Tibial nerve (tissue), 4 donors: ENCODE results near the gene CDH11. TPM values are rescaled to one million over a fixed set of nuclear protein-coding genes. Genes with fewer than 3 reads are reported as not detected.

ENCODE experiments used
- DNase-seq, 2 donors: peaks; one replicate each; pipeline ENCODE4 v3.0.0-alpha.2; 2019; ENCODE audit warnings: low spot score in 2 of 2
- H3K27ac ChIP-seq, 4 donors: fragments of 200-600 bp; sonication (generic) in 3 of 4; one replicate each; pipeline ENCODE4 v1.5.1; 2017 to 2019; ENCODE audit warnings: mild to moderate bottlenecking in 1 of 4
- H3K27me3 ChIP-seq, 2 donors: fragments of 200-600 bp; sonication (generic) in 1 of 2; one replicate each; pipeline versions ENCODE4 v1.5.1 to v1.6.0; 2017 to 2019
- H3K36me3 ChIP-seq, 3 donors: fragments of 200-600 bp; sonication (generic); one replicate each; pipeline ENCODE4 v1.5.1; 2018 to 2019
- H3K4me1 ChIP-seq, 4 donors: fragments of 200-600 bp; sonication (generic) in 3 of 4; one replicate each; pipeline ENCODE4 v1.5.1; 2017 to 2019
- H3K4me3 ChIP-seq, 4 donors: fragments of 200-600 bp; sonication (generic) in 3 of 4; one replicate each; pipeline ENCODE4 v1.5.1; 2017 to 2019; ENCODE audit warnings: mild to moderate bottlenecking in 1 of 4, moderate library complexity in 1 of 4
- H3K9me3 ChIP-seq, 4 donors: fragments of 200-600 bp; sonication (generic) in 3 of 4; one replicate each; pipeline ENCODE4 v1.5.1; 2017 to 2019
- CTCF ChIP-seq, 5 experiments: fragments of 200-600 bp in 3 of 5; fragments of 450-650 bp in 2 of 5; sonication (generic) in 3 of 5; IDR thresholded peaks; one replicate each; pipeline ENCODE4 v1.5.1; 2016 to 2019; ENCODE audit warnings: antibody characterized with exemption in 5 of 5, mild to moderate bottlenecking in 3 of 5, moderate library complexity in 2 of 5
- EP300 ChIP-seq, 2 donors: sonication (generic); formaldehyde crosslinking; IDR thresholded peaks; one replicate each; pipeline ENCODE4 v1.6.1; 2017; ENCODE audit warnings: antibody characterized with exemption in 2 of 2, mild to moderate bottlenecking in 1 of 2
- POLR2A ChIP-seq, 2 donors: fragments of 450-650 bp; IDR thresholded peaks; one replicate each; pipeline ENCODE4 v1.6.1; 2017; ENCODE audit warnings: antibody characterized with exemption in 2 of 2, mild to moderate bottlenecking in 2 of 2, moderate library complexity in 2 of 2
- WGBS, 2 donors: methylation state at CpG; one replicate each; pipeline ENCODE4 v1.1.5; 2018; 5-methylcytosine and 5-hydroxymethylcytosine counted together
- total RNA-seq, 4 donors: library from RNA; depleted of rRNA; stranded (reverse); fragments of >200 nt; gene quantifications; one replicate each; pipeline ENCODE4 v1.1.0, GENCODE V29; 2016

CDH11 gene
- total RNA-seq, 4 donors from 2014 or later: 72.6 to 265 (median 98.1) TPM

GRCh38 chr16:65037556-65037955 is 84.3 kb downstream of the CDH11 start:
- DNase-seq: no peak
- no peak for TF ChIP-seq CTCF (IDR thresholded peaks at IDR 0.05)

DNA sequence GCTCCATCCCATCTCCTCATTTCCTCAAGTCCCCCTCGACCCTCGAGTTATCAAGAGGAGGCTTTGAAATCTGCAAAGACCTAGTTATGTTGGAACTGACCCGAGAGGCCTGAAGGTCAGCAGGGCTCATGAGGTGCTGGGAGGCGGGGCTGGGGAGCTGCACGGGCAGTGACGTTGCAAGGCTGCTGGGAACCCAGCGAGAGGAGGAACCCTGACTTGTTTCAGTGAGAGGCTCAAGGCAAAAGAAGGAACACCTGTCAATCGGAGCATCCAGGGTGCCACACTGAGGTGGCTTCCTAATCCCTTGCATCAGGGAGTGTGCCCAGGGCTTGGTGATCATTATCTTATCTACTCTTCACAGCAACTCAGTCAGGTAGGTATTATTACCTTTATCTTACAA is 86.9 kb downstream of the CDH11 start:
- DNase-seq: no peak
- no peak for TF ChIP-seq EP300 (IDR thresholded peaks at IDR 0.05)
- TF ChIP-seq CTCF (IDR thresholded peaks at IDR 0.05): no peak
- no peak for TF ChIP-seq POLR2A (IDR thresholded peaks at IDR 0.05)
- 70 to 78% methylated on average over 8 of the region's 8 CpGs for WGBS, 2 donors

More at GRCh38 chr16:65037556-65037955, 84.3 kb downstream of the CDH11 start:
- WGBS, 2 donors: 92 to 93% methylated on average over 4 of the region's 4 CpGs
- peaks cover 0 to 19% (median 0%) of the 10 kb centered on the region in 3 donors for H3K36me3 ChIP-seq
- H3K4me1 ChIP-seq: no peaks in the 10 kb centered on the region
- no peaks in the 10 kb centered on the region for H3K9me3 ChIP-seq
- H3K27me3 ChIP-seq: no peaks in the 10 kb centered on the region
- no peak overlapping the region for H3K27ac ChIP-seq
- no peak overlapping the region for H3K4me3 ChIP-seq

DNA sequence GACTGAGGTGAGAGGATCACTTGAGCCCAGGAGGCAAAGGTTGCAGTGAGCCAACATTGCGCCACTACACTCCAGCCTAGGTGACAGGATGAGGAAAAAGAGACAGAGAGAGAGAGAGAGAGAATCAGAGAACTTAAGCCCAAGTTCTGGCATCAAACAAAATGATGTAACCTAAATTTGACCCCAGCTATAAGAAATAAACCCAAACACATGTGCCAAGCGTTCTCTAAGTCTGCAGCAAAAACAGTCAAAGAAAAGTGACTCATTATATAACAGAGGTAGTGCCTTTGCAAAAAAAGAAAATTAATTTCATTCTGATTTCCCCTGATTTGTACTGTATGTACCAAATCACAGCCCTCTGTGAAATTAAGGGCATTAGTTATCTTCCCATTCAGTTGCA is 89.5 kb downstream of the CDH11 start:
- Histone ChIP-seq H3K36me3 (no peaks in the 10 kb centered on the region), H3K4me1 (peaks cover 0 to 14% (median 5%) of the 10 kb centered on the region in 4 donors), H3K27ac (no peak overlapping the region), H3K9me3 (no peaks in the 10 kb centered on the region), H3K27me3 (no peaks in the 10 kb centered on the region), H3K4me3 (no peak overlapping the region)
- DNase-seq: no peak
- WGBS, 2 donors: 87 to 91% methylated on average over 2 of the region's 2 CpGs
- TF ChIP-seq POLR2A (IDR thresholded peaks at IDR 0.05) (no peak), EP300 (IDR thresholded peaks at IDR 0.05) (no peak), CTCF (IDR thresholded peaks at IDR 0.05) (no peak)

More for the DNA sequence above, 86.9 kb downstream of the CDH11 start:
- H3K9me3 ChIP-seq: no peaks in the 10 kb centered on the region
- no peak overlapping the region for H3K27ac ChIP-seq
- no peaks in the 10 kb centered on the region for H3K27me3 ChIP-seq
- H3K4me1 ChIP-seq: peaks cover 0 to 6% (median under 1%) of the 10 kb centered on the region in 4 donors
- H3K36me3 ChIP-seq: peaks cover 0 to 3% (median 0%) of the 10 kb centered on the region in 3 donors
- no peak overlapping the region for H3K4me3 ChIP-seq

GRCh38 chr16:65024767-65025178 is 97.1 kb downstream of the CDH11 start:
- DNase-seq: no peak
- H3K4me1 ChIP-seq: peaks cover 0 to 21% (median under 1%) of the 10 kb centered on the region in 4 donors
- no peaks in the 10 kb centered on the region for H3K27me3 ChIP-seq
- peak overlapping the region in 1 of 4 donors; percentile 12 for H3K27ac ChIP-seq
- H3K4me3 ChIP-seq: no peak overlapping the region
- H3K9me3 ChIP-seq: no peaks in the 10 kb centered on the region
- no peaks in the 10 kb centered on the region for H3K36me3 ChIP-seq
- no peak for TF ChIP-seq CTCF (IDR thresholded peaks at IDR 0.05)
- no peak for TF ChIP-seq POLR2A (IDR thresholded peaks at IDR 0.05)
- no peak for TF ChIP-seq EP300 (IDR thresholded peaks at IDR 0.05)

GRCh38 chr16:65023802-65024201 is 98.1 kb downstream of the CDH11 start:
- H3K4me1 ChIP-seq: peaks cover 0 to 11% (median 0%) of the 10 kb centered on the region in 4 donors
- 93 to 95% methylated on average over 4 of the region's 4 CpGs for WGBS, 2 donors
- DNase-seq: no peak
- no peak overlapping the region for H3K4me3 ChIP-seq
- no peaks in the 10 kb centered on the region for H3K9me3 ChIP-seq
- H3K36me3 ChIP-seq: no peaks in the 10 kb centered on the region
- H3K27ac ChIP-seq: no peak overlapping the region
- no peak for TF ChIP-seq EP300 (IDR thresholded peaks at IDR 0.05)
- H3K27me3 ChIP-seq: no peaks in the 10 kb centered on the region
